ENCODE results near the gene NPC1. TPM values are rescaled to one million over a fixed set of nuclear protein-coding genes. Genes with fewer than 3 reads are reported as not detected.

NPC1 gene
- total and polyA plus RNA-seq, 2 of the 8 experiments (the other 6 are each of a cell fraction or from before 2014, with no cell fraction given) = 34.1 to 39.5 TPM

- no peak overlapping the region for H2BK20ac ChIP-seq (ENCODE audit: low read length)
- no peak overlapping the region for H2BK15ac ChIP-seq (ENCODE audit: low read length)
- H4K91ac ChIP-seq (replicated peaks; ENCODE audit: insufficient read length, low read length) = no peak overlapping the region
- H2AK5ac ChIP-seq (ENCODE audit: low read depth, low read length) = no peak overlapping the region
- no peak overlapping the region for H2BK12ac ChIP-seq (ENCODE audit: low read depth, low read length)
- H3K9me3 ChIP-seq (ENCODE audit: insufficient read depth in 2 of 2, low read depth in 1 of 2, low read length in 1 of 2) = no peaks in the 10 kb centered on the region
- DNase-seq (ENCODE audit: low read depth in 1 of 2, low spot score in 2 of 2) = no peak
- H2BK5ac ChIP-seq (ENCODE audit: low read depth, low read length) = no peak overlapping the region
- TF ChIP-seq POU5F1 (IDR thresholded peaks at IDR 0.05; ENCODE audit: low read depth, low read length) = no peak
- H3K4me3 ChIP-seq (ENCODE audit: extremely low read depth in 1 of 4, insufficient read depth in 2 of 4, low read depth in 3 of 4, low read length in 4 of 4) = no peak overlapping the region
- no peak overlapping the region for H2AFZ ChIP-seq (ENCODE audit: low read length)
- ChIA-PET POLR2A (ENCODE audit: partially characterized antibody) (no interaction called here), CTCF (ENCODE audit: partially characterized antibody) (no interaction called here)
- H4K20me1 ChIP-seq (replicated peaks in 1 of 2; ENCODE audit: control insufficient read depth in 1 of 2, insufficient read depth in 2 of 2, low read length in 2 of 2) = peaks cover 0 to 3% of the 10 kb centered on the region in 2 experiments
- H3K4me1 ChIP-seq (replicated peaks in 1 of 4; ENCODE audit: control insufficient read depth in 3 of 4, insufficient read depth in 4 of 4, low read length in 3 of 4) = no peaks in the 10 kb centered on the region
- H4K5ac ChIP-seq (ENCODE audit: insufficient read length, low read depth, low read length) = no peak overlapping the region
- H3K23me2 ChIP-seq (ENCODE audit: low read depth, low read length) = no peaks in the 10 kb centered on the region
- H3K9ac ChIP-seq (replicated peaks in 1 of 4; ENCODE audit: extremely low read depth in 1 of 4, low read depth in 3 of 4, low read length in 3 of 4) = no peak overlapping the region
- no peak overlapping the region for H3K14ac ChIP-seq (ENCODE audit: insufficient read length)
- H3K23ac ChIP-seq (ENCODE audit: insufficient read length) = no peak overlapping the region
- no peak overlapping the region for H3K56ac ChIP-seq (replicated peaks; ENCODE audit: insufficient read length, low read depth, low read length)
- H3K27ac ChIP-seq (ENCODE audit: low read depth, low read length) = no peak overlapping the region
- no peak for FAIRE-seq
- no peaks in the 10 kb centered on the region for H3K27me3 ChIP-seq (replicated peaks in 1 of 4; ENCODE audit: control insufficient read depth in 3 of 4, extremely low read depth in 1 of 4, insufficient read depth in 3 of 4, low read length in 3 of 4)
- H4K8ac ChIP-seq (ENCODE audit: extremely low read depth, insufficient read depth, low read length) = no peak overlapping the region
- H3K18ac ChIP-seq (ENCODE audit: extremely low read depth, low read length) = no peak overlapping the region
- H3K4ac ChIP-seq (replicated peaks; ENCODE audit: insufficient read length, low read depth, low read length) = no peak overlapping the region
- 90% methylated on average over 2 of the region's 2 CpGs; no CpG with 5 or more reads in 1 of the 2 experiments for WGBS, 2 experiments (ENCODE audit: extremely low coverage in 1 of 2, insufficient coverage in 1 of 2, insufficient read length in 1 of 2, insufficient replicate concordance in 2 of 2, low coverage in 1 of 2, low lambda C conversion rate in 2 of 2, missing lambda C conversion rate in 1 of 2)
- H3K4me2 ChIP-seq (ENCODE audit: insufficient read depth in 1 of 2, low read depth in 2 of 2, low read length in 2 of 2) = no peak overlapping the region
- H3K36me3 ChIP-seq (ENCODE audit: control insufficient read depth in 2 of 4, insufficient read depth in 4 of 4, low read length in 3 of 4) = peaks cover 12 to 50% (median 25%) of the 10 kb centered on the region in 4 experiments; a peak in 7 of 8 replicates
- H2BK120ac ChIP-seq (replicated peaks; ENCODE audit: low read depth, low read length) = no peak overlapping the region
- H3K79me2 ChIP-seq (ENCODE audit: control insufficient read depth in 1 of 2, insufficient read depth in 2 of 2, low read length in 2 of 2) = no peaks in the 10 kb centered on the region
- H3K79me1 ChIP-seq (ENCODE audit: low read depth, low read length) = no peaks in the 10 kb centered on the region
Measured at GRCh38 chr18:23548275-23548674, 38.0 kb downstream of the NPC1 start.

All from H1 (cell line).